Measurements from ENCODE around the gene PDAP1.

GRCh38 chr7:99369767-99370391 lies 38.5 kb downstream of the PDAP1 start:
- no peak for TF ChIP-seq ZBTB40 (IDR thresholded peaks at IDR 0.05; ENCODE audit: borderline replicate concordance)
- no peak for TF ChIP-seq SMC3 (IDR thresholded peaks at IDR 0.05; ENCODE audit: borderline replicate concordance, low read length)
- no peak for TF ChIP-seq EZH2 (IDR thresholded peaks at IDR 0.05; ENCODE audit: borderline replicate concordance, control insufficient read depth, low read depth, low read length)
- TF ChIP-seq TAF1 (IDR thresholded peaks at IDR 0.05; ENCODE audit: borderline replicate concordance, low read depth, low read length) = no peak
- no peak for TF ChIP-seq ASH2L (IDR thresholded peaks at IDR 0.05; ENCODE audit: borderline replicate concordance, low read depth)
- TF ChIP-seq NR2C2 (IDR thresholded peaks at IDR 0.05; ENCODE audit: borderline replicate concordance, control insufficient read depth, insufficient read length, low read depth) = no peak
- no peak for TF ChIP-seq NRF1 (conservative IDR thresholded peaks at IDR 0.05; ENCODE audit: low read depth, low read length)
- no peak for TF ChIP-seq TCF12 (IDR thresholded peaks at IDR 0.05; ENCODE audit: low read depth, low read length)
- TF ChIP-seq EGR1 (IDR thresholded peaks at IDR 0.05; ENCODE audit: borderline replicate concordance in 1 of 2, low read depth in 2 of 2, low read length in 2 of 2) = no peak
- TF ChIP-seq POLR2A (IDR thresholded peaks at IDR 0.05; ENCODE audit: low read depth, low read length) = no peak
- TF ChIP-seq, protein P1, sequence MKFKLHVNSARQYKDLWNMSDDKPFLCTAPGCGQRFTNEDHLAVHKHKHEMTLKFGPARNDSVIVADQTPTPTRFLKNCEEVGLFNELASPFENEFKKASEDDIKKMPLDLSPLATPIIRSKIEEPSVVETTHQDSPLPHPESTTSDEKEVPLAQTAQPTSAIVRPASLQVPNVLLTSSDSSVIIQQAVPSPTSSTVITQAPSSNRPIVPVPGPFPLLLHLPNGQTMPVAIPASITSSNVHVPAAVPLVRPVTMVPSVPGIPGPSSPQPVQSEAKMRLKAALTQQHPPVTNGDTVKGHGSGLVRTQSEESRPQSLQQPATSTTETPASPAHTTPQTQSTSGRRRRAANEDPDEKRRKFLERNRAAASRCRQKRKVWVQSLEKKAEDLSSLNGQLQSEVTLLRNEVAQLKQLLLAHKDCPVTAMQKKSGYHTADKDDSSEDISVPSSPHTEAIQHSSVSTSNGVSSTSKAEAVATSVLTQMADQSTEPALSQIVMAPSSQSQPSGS (IDR thresholded peaks at IDR 0.05; ENCODE audit: low read length) = no peak
- TF ChIP-seq CTCF (IDR thresholded peaks at IDR 0.05 in 2 of 3, conservative IDR thresholded peaks at IDR 0.05 in 1 of 3; ENCODE audit: control insufficient read depth in 2 of 3, extremely low read depth in 1 of 3, insufficient read depth in 1 of 3, low read depth in 3 of 3, low read length in 3 of 3) = no peak
- TF ChIP-seq, protein P2, sequence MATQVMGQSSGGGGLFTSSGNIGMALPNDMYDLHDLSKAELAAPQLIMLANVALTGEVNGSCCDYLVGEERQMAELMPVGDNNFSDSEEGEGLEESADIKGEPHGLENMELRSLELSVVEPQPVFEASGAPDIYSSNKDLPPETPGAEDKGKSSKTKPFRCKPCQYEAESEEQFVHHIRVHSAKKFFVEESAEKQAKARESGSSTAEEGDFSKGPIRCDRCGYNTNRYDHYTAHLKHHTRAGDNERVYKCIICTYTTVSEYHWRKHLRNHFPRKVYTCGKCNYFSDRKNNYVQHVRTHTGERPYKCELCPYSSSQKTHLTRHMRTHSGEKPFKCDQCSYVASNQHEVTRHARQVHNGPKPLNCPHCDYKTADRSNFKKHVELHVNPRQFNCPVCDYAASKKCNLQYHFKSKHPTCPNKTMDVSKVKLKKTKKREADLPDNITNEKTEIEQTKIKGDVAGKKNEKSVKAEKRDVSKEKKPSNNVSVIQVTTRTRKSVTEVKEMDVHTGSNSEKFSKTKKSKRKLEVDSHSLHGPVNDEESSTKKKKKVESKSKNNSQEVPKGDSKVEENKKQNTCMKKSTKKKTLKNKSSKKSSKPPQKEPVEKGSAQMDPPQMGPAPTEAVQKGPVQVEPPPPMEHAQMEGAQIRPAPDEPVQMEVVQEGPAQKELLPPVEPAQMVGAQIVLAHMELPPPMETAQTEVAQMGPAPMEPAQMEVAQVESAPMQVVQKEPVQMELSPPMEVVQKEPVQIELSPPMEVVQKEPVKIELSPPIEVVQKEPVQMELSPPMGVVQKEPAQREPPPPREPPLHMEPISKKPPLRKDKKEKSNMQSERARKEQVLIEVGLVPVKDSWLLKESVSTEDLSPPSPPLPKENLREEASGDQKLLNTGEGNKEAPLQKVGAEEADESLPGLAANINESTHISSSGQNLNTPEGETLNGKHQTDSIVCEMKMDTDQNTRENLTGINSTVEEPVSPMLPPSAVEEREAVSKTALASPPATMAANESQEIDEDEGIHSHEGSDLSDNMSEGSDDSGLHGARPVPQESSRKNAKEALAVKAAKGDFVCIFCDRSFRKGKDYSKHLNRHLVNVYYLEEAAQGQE (IDR thresholded peaks at IDR 0.05; ENCODE audit: low read depth, low read length) = no peak
